ENCODE results near the gene FGF12.

FGF12 gene

DNA sequence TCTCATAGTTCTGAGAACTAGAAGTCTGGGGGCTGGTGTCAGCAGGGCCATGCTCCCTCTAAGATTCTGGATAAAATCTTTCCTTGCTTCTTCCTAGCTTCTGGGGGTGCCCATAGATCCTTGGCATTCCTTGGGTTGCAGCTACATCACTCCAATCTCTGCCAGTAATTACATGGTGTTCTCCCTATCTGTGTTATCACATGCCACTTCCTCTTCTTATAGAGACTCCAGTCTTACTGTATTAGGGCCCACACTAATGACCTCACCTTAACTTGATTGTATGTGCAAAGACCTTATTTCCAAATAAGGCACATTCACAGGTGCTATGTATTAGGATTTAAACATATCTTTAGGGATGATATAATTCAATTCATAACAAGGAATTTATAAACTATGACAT is 618.5 kb downstream of the FGF12 start:
- in situ Hi-C loops (cut with MboI; ENCODE audit: low sequenced_read_pairs, unreplicated experiment): no loop called here
- TF ChIP-seq, protein P1, sequence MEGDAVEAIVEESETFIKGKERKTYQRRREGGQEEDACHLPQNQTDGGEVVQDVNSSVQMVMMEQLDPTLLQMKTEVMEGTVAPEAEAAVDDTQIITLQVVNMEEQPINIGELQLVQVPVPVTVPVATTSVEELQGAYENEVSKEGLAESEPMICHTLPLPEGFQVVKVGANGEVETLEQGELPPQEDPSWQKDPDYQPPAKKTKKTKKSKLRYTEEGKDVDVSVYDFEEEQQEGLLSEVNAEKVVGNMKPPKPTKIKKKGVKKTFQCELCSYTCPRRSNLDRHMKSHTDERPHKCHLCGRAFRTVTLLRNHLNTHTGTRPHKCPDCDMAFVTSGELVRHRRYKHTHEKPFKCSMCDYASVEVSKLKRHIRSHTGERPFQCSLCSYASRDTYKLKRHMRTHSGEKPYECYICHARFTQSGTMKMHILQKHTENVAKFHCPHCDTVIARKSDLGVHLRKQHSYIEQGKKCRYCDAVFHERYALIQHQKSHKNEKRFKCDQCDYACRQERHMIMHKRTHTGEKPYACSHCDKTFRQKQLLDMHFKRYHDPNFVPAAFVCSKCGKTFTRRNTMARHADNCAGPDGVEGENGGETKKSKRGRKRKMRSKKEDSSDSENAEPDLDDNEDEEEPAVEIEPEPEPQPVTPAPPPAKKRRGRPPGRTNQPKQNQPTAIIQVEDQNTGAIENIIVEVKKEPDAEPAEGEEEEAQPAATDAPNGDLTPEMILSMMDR (IDR thresholded peaks at IDR 0.05; ENCODE audit: borderline replicate concordance, control extremely low read depth, extremely low read depth, insufficient read depth, missing control alignments): no peak

DNA sequence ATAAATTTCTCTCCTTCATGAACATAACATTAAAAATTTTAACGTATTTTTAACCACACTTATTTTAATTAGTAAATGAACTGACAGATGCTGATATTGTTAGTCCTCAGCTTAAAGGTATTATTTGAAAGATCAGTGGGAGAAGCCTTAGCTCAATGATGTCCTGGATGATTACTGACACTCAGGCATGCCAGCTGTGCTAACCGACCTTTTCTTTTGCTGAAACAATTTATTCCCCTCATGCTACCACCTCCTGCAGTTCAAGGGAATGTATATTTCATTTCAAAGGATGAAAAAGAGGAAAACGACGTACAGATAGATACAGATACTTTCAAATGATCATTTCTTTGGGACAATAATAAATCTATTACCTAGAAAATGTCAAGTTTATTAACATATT is 620.8 kb downstream of the FGF12 start:
- TF ChIP-seq, protein P1 (IDR thresholded peaks at IDR 0.05; ENCODE audit: borderline replicate concordance, control extremely low read depth, extremely low read depth, insufficient read depth, missing control alignments): no peak
- no peak for DNase-seq (ENCODE audit: low spot score)
- in situ Hi-C loops (cut with MboI; ENCODE audit: low sequenced_read_pairs, unreplicated experiment): no loop called here

More for the DNA sequence above, 618.5 kb downstream of the FGF12 start:
- DNase-seq (ENCODE audit: low spot score): no peak

DNA sequence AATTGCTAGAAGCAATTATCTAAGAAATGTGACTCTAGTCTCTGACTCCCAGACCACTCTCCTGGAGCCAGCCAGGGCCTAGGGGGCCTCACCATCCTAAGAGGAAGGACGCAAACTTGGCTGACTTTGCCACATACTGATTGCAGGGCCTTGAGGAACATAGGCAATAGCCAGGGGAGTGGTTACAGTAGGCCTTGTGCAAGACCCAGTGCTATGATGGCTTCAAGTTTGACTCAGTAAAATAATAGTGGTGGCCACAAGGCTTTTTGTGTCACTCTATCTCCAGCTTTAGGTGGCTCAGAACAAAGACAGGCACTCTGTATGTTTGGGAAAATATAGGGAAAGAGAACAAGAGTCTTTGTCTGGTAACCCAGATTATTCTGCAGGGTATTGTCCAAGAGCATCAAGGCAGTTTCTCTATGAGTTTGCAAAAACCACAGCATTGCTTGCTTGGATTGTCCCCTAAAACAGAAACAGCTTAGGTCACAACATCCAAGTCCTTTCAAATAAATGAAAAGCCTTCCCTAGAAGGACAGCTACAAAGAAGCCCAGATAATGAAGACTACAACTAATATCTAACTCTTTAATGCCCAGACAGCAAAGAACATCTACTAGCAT is 634.8 kb downstream of the FGF12 start:
- TF ChIP-seq, protein P1 (IDR thresholded peaks at IDR 0.05; ENCODE audit: borderline replicate concordance, control extremely low read depth, extremely low read depth, insufficient read depth, missing control alignments): no peak
- no peak for DNase-seq (ENCODE audit: low spot score)
- in situ Hi-C loops (cut with MboI; ENCODE audit: low sequenced_read_pairs, unreplicated experiment): no loop called here

DNA sequence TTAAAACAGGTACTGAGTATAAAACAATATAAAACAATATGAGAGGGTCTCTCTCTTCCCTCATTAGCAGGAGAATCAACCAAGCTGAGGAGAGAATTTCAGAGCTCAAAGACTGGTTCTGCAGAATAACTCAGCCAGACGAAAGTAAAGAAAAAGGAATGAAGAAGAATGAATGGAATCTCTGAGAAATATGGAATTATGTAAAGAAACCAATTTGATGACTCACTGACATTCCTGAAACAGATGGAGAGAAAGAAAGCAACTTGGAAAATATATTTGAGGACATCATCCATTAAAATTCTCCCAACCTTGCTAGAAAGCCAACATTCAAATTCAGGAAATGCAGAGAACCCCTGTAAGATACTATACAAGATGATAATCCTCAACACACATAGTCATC is 635.5 kb downstream of the FGF12 start:
- in situ Hi-C loops (cut with MboI; ENCODE audit: low sequenced_read_pairs, unreplicated experiment): no loop called here
- no peak for DNase-seq (ENCODE audit: low spot score)
- TF ChIP-seq, protein P1 (IDR thresholded peaks at IDR 0.05; ENCODE audit: borderline replicate concordance, control extremely low read depth, extremely low read depth, insufficient read depth, missing control alignments): no peak

DNA sequence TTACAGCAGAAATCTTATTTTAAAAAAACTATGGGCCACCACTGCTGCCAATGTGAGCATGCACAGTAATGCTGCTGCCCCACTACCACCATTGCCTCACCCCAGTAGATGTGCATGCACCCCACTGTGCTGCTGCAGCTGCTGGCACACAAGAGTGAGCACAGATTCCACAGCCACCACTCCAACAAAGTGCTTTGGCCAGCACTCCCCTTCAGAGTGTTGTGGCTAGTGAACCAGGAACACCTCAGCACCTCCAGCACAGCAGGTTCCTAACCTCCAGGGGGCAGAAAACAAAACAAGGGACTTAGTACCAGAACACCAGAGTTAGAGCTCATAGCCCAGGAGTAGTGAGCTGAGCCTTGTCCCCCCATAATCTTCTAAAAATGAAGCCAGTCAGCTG is 636.8 kb downstream of the FGF12 start:
- in situ Hi-C loops (cut with MboI; ENCODE audit: low sequenced_read_pairs, unreplicated experiment): no loop called here
- TF ChIP-seq, protein P1 (IDR thresholded peaks at IDR 0.05; ENCODE audit: borderline replicate concordance, control extremely low read depth, extremely low read depth, insufficient read depth, missing control alignments): peak; percentile 12
- peak; percentile 21 for DNase-seq (ENCODE audit: low spot score)
